ENCODE results near the gene SNX32. TPM values are rescaled to one million over a fixed set of nuclear protein-coding genes. Genes with fewer than 3 reads are reported as not detected.

The SNX32 gene
- total and polyA plus RNA-seq, 2 of the 13 experiments (the other 11 are each of a cell fraction or from before 2014, with no cell fraction given) = 0.09 to 0.34 TPM

- TF ChIP-seq ZMYM4 (CRISPR knock-in tag; IDR thresholded peaks at IDR 0.05) = peak; percentile 27; the same call in 1 of the 2 replicates
- no peak for TF ChIP-seq KDM6A (CRISPR knock-in tag; IDR thresholded peaks at IDR 0.05; ENCODE audit: low read depth)
- no peak for TF ChIP-seq ZNF33A (CRISPR knock-in tag; IDR thresholded peaks at IDR 0.05; ENCODE audit: borderline replicate concordance)
- no peak for TF ChIP-seq ZNF24 (IDR thresholded peaks at IDR 0.05)
- peak; percentile 52 for TF ChIP-seq HNRNPK (IDR thresholded peaks at IDR 0.05; ENCODE audit: low read depth, low read length, poor library complexity, severe bottlenecking)
- no peak for TF ChIP-seq HNF1A (IDR thresholded peaks at IDR 0.05; ENCODE audit: low read depth)
- no peak for TF ChIP-seq HNF1A (CRISPR knock-in tag; IDR thresholded peaks at IDR 0.05; ENCODE audit: borderline replicate concordance)
- no peak for TF ChIP-seq ZNF530 (CRISPR knock-in tag; IDR thresholded peaks at IDR 0.05; ENCODE audit: low read depth)
- TF ChIP-seq TBL1XR1 (IDR thresholded peaks at IDR 0.05; ENCODE audit: borderline replicate concordance, low read length, partially characterized antibody) = no peak
- no peak for TF ChIP-seq SNAPC4 (CRISPR knock-in tag; IDR thresholded peaks at IDR 0.05)
- TF ChIP-seq THYN1 (CRISPR knock-in tag; IDR thresholded peaks at IDR 0.05; ENCODE audit: borderline replicate concordance, low read depth) = no peak
- TF ChIP-seq RXRA (CRISPR knock-in tag; IDR thresholded peaks at IDR 0.05) = peak; percentile 27; the same call in 1 of the 2 replicates
- TF ChIP-seq DPF2 (CRISPR knock-in tag; IDR thresholded peaks at IDR 0.05; ENCODE audit: borderline replicate concordance, low read depth) = no peak
- TF ChIP-seq ZNF784 (CRISPR knock-in tag; IDR thresholded peaks at IDR 0.05; ENCODE audit: borderline replicate concordance) = no peak
- TF ChIP-seq NR2F6 (IDR thresholded peaks at IDR 0.05) = no peak
- peak; percentile 36; the same call in 1 of the 2 replicates for TF ChIP-seq NR2F6 (CRISPR knock-in tag; IDR thresholded peaks at IDR 0.05)
- TF ChIP-seq ZGPAT (CRISPR knock-in tag; IDR thresholded peaks at IDR 0.05) = peak; percentile 50; the same call in 1 of the 2 replicates
- peak; percentile 61; the same call in 1 of the 2 replicates for TF ChIP-seq TARDBP (CRISPR knock-in tag; IDR thresholded peaks at IDR 0.05)
These were observed 66.5 kb downstream of the SNX32 start, which contains the start of gene FOSL1 (continued) for GRCh38 chr11:65900125-65900898.
